ENCODE data around the gene DNAH10.
A peak's percentile ranks its signal among the peaks of the same experiment; 100 is the strongest.
"Not testable (repeated sequence)": the region's sequence is repeated elsewhere in the genome, so short reads cannot be mapped to it uniquely, and the experiment has no call there.

The DNAH10 gene

DNA sequence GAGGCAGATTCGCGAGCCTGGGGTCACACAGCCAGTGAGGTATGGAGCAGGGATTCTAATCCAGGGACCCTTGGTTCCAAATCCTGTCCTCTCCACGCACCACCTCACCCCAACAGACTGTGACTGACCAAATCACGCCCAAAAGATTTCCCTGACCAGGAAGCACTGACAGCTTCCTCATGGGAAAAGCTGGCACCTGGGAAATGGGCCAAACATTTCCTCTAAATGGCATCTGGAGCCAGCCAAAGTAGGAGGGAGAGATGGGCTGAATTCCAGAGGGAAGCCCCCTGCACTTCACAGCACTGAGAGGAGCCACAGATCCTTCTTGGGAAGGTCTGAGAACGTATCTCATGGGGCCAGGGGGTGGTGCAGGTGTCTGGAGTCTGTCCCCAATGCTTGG lies 181.7 kb downstream of the DNAH10 start:
- no peak for TF ChIP-seq ZFX (IDR thresholded peaks at IDR 0.05)
- H3K27ac ChIP-seq, result peak overlapping the region; percentile 47

DNA sequence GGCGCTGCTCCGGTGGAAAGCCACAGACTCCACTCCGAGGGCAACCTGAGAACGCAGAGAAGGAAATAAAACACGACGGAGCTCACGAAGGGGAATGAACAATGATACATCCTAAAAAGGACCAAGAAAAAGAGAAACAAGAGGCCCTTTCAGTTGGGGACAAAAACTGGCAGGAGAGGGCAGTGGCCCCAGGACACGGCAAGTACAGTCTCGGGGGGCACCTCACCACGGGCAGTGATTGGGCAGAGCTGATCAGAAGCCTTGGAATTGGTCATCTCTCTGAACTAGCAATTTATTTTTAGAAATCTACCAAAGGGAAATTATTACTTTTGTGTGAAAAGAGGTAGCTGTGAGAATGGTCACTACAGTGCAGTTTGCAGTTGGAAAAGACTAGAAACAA lies 182.6 kb downstream of the DNAH10 start:
- H3K27ac ChIP-seq, result no peak overlapping the region
- TF ChIP-seq, protein P1, sequence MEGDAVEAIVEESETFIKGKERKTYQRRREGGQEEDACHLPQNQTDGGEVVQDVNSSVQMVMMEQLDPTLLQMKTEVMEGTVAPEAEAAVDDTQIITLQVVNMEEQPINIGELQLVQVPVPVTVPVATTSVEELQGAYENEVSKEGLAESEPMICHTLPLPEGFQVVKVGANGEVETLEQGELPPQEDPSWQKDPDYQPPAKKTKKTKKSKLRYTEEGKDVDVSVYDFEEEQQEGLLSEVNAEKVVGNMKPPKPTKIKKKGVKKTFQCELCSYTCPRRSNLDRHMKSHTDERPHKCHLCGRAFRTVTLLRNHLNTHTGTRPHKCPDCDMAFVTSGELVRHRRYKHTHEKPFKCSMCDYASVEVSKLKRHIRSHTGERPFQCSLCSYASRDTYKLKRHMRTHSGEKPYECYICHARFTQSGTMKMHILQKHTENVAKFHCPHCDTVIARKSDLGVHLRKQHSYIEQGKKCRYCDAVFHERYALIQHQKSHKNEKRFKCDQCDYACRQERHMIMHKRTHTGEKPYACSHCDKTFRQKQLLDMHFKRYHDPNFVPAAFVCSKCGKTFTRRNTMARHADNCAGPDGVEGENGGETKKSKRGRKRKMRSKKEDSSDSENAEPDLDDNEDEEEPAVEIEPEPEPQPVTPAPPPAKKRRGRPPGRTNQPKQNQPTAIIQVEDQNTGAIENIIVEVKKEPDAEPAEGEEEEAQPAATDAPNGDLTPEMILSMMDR (conservative IDR thresholded peaks at IDR 0.05), result no peak
- no peak for TF ChIP-seq ZFX (IDR thresholded peaks at IDR 0.05)

DNA sequence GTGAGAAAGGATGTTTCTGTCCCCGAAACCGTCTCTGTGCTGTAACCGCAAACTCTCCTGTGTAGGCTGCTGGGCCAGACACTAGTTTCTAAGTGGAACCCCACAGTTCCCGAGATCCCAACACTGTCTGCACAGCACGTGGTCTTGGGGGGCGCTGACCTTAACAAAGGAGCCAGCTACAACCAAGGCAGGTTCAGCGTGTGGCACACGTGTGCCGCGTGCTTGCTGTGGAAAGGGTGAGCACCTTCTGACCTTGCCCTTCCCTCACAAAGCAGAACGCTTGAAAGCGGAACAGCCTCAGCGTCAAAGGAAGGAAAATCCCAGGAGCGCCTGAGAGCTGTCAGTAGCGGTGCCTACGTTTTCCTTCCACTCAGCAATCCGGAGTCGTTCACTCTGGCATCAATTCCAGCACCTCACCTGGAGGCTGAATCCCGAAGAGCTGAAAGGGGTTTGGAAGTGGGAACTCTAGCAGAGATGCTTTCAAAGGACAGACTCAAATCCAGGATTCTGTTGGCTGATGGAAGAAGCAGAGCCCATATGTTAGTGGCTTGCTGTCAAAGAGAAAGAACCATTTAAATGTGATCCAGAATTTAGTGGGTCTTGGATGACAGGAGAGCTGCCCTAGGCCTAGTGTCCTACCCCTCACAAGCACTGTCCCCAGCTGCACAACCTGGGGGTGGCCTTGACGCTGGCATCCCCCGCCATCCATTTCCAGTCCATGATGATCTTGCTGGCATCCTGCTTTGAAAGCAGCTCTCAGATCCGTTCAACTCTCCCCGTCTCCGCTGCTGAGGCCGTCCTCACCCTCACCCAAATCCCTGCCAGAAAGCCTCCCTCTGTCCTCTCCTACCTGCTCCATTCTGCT lies 183.4 kb downstream of the DNAH10 start:
- no peak overlapping the region for H3K27ac ChIP-seq
- TF ChIP-seq, protein P1 (conservative IDR thresholded peaks at IDR 0.05), result no peak
- TF ChIP-seq ZFX (IDR thresholded peaks at IDR 0.05), result no peak

DNA sequence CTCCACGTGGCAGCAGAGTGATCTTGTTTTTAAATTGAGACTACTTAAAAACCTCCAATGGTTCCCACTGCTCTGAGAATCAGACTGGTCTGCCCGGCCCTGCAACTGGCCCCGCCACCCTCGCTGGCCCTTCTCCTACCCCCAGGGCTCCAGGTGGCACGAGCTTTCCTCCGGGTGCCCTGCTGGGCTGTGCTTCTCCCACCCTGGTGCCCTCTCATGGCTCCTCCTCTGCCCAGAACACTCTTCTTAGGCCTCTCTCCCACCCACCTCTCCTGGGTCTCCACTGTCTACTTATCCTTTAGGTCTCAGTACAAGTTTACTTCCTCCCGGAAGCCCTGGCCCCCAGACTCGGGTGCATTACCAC lies 184.0 kb downstream of the DNAH10 start:
- no peak overlapping the region for H3K27ac ChIP-seq
- TF ChIP-seq ZFX (IDR thresholded peaks at IDR 0.05), result no peak
- TF ChIP-seq, protein P1 (conservative IDR thresholded peaks at IDR 0.05), result no peak

DNA sequence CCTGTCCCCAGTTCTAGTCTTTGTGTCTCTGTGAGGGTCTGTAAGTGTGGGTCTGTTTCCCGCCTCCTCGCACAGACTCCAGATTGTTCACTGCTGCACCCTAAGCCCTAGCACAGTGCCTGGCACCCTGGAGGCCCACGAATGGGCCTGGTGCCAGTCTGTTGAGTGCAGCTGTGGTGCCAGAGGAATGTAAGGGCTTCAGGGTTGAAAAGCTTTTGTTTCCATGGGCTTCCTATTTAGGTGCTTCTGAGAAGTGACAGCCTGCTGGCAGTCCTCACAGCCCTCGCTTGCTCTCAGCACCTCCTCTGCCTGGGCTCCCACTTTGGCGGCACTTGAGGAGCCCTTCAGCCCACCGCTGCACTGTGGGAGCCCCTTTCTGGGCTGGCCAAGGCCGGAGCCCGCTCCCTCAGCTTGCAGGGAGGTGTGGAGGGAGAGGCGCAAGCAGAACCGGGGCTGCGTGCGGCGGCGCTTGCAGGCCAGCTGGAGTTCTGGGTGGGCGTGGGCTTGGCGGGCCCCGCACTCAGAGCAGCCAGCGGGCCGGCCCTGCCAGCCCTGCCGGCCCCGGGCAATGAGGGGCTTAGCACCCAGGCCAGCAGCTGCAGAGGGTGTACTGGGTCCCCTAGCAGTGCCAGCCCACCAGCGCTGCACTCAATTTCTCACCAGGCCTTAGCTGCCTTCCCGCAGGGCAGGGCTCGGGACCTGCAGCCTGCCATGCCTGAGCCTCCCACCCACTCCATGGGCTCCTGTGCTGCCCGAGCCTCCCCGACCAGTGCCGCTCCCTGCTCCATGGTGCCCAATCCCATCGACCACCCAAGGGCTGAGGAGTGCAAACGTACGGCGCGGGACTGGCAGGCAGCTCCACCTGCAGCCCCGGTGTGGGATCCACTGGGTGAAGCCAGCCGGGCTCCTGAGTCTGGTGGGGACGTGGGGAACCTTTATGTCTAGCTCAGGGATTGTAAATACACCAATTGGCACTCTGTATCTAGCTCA lies 184.7 kb downstream of the DNAH10 start:
- H3K27ac ChIP-seq, result not testable (repeated sequence)

DNA sequence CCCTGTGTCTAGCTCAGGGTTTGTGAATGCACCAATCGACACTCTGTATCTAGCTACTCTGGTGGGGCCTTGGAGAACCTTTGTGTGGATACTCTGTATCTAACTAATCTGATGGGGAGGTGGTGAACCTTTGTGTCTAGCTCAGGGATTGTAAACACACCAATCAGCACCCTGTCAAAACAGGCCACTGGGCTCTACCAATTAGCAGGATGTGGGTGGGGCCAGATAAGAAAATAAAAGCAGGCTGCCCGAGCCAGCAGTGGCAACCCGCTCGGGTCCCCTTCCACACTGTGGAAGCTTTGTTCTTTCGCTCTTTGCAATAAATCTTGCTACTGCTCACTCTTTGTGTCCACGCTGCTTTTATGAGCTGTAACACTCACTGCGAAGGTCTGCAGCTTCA lies 185.4 kb downstream of the DNAH10 start:
- not testable (repeated sequence) for H3K27ac ChIP-seq

DNA sequence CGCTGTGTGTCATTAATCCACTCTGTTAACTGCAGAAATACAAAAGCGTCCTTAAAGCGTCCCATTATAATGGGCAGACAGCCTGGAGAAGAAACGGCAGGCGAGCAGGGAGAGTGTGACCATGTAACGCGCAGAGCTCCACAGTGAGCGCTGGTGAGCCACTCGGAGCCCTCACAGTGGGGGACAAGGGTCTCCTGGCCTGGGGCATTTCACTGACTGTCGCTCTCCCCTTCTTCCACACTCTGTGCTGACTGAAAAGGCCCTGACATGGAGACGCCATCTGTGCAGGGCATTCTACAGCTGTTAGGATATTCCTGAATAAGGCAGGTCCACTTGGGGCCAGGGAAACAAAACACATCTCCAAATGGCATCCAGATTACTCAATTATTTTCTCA lies 186.3 kb downstream of the DNAH10 start:
- H3K27ac ChIP-seq, result no peak overlapping the region
- no peak for TF ChIP-seq ZFX (IDR thresholded peaks at IDR 0.05)
- TF ChIP-seq, protein P1 (conservative IDR thresholded peaks at IDR 0.05), result no peak

DNA sequence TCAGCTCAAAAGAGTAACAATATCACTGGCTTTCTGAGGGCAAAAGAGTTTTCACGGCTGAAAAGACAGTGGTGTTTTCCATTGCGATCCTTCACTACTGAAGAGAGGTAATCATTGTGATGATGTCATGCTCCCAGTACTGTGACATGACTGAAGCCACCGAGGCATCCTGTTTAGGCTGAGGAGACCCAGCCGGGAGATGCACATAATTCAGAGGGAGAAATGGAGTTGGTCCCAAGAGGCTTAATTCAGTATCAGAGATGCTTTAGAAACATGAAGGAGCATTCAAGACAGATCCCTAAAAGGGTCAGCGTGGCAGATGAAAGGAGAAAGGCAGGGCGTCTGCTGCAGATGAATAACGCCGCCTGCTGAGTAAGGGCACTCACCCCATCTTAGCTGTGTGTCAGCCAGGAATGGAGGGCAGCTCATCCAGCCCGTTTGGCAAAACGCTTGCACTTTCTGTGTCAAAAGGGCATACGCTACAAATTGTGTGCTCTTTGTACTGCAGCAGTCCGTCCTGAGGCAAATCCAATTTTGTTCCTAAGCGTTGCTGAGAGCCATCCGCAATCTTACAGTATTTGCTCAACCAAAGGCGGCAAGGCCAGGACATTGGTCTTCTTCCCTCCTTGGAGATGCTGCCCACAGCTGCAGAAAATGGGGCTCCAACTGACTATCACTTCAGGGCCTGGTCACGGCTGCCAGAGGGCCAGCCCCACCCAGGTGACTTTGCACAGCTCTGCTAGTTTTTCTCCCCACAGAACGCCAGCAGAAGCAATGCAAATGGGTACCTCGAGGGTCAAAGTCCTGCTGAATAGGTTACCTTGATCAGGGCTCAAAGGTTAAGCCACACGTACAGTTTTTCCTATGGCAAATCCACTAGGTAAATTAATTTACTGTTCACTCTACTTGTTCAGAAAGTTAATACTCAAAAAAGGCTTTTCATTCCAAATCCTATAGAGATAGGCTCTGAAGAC lies 187.0 kb downstream of the DNAH10 start:
- TF ChIP-seq, protein P1 (conservative IDR thresholded peaks at IDR 0.05), result no peak
- TF ChIP-seq ZFX (IDR thresholded peaks at IDR 0.05), result no peak
- H3K27ac ChIP-seq, result no peak overlapping the region

All from C4-2B (cell line).